ENCODE data around the gene ZNRD2. TPM values are rescaled to one million over a fixed set of nuclear protein-coding genes. Genes with fewer than 3 reads are reported as not detected.

Gene ZNRD2
- total RNA-seq, 1 experiment from 2014 or later, result 70.9 TPM

DNA sequence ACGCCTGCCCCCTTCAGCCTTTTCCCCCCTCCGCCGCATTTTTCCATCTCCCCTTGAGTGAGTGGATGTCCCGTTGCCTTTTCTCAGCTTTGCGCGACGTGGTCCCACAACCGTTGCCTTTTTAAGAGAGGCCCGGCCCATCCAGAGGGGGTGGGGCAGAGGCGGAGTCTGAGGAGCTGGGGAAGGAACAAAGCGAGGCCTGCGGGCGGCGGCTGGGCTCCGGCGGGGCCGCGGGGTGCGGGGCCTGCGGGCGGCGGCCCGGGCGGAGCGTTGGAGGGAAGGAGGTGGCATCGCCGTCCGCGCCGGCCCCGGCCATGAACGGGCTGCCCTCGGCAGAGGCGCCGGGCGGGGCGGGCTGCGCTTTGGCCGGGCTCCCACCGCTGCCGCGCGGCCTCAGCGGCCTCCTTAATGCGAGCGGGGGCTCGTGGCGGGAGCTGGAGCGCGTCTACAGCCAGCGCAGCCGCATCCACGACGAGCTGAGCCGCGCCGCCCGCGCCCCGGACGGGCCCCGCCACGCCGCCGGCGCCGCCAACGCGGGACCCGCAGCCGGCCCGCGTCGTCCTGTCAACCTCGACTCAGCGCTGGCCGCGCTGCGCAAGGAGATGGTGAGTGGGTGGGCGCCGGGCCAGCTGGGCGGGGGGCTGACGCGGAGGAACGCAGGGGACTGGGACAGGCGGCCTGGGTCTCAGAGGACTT lies 2.2 kb downstream of the ZNRD2 start, which contains the start of gene FAM89B (continued):
- TF ChIP-seq, protein P1, sequence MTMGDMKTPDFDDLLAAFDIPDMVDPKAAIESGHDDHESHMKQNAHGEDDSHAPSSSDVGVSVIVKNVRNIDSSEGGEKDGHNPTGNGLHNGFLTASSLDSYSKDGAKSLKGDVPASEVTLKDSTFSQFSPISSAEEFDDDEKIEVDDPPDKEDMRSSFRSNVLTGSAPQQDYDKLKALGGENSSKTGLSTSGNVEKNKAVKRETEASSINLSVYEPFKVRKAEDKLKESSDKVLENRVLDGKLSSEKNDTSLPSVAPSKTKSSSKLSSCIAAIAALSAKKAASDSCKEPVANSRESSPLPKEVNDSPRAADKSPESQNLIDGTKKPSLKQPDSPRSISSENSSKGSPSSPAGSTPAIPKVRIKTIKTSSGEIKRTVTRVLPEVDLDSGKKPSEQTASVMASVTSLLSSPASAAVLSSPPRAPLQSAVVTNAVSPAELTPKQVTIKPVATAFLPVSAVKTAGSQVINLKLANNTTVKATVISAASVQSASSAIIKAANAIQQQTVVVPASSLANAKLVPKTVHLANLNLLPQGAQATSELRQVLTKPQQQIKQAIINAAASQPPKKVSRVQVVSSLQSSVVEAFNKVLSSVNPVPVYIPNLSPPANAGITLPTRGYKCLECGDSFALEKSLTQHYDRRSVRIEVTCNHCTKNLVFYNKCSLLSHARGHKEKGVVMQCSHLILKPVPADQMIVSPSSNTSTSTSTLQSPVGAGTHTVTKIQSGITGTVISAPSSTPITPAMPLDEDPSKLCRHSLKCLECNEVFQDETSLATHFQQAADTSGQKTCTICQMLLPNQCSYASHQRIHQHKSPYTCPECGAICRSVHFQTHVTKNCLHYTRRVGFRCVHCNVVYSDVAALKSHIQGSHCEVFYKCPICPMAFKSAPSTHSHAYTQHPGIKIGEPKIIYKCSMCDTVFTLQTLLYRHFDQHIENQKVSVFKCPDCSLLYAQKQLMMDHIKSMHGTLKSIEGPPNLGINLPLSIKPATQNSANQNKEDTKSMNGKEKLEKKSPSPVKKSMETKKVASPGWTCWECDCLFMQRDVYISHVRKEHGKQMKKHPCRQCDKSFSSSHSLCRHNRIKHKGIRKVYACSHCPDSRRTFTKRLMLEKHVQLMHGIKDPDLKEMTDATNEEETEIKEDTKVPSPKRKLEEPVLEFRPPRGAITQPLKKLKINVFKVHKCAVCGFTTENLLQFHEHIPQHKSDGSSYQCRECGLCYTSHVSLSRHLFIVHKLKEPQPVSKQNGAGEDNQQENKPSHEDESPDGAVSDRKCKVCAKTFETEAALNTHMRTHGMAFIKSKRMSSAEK (CRISPR knock-in tag; IDR thresholded peaks at IDR 0.05; ENCODE audit: borderline replicate concordance), result 0 out of 2 replicates have a peak, but pooled peaks have one; percentile 37
- 0 out of 2 replicates have a peak, but pooled peaks have one; percentile 19 for TF ChIP-seq ETV6 (CRISPR knock-in tag; IDR thresholded peaks at IDR 0.05)
- TF ChIP-seq NR2C2 (CRISPR knock-in tag; IDR thresholded peaks at IDR 0.05), result no peak
- TF ChIP-seq FOXP4 (CRISPR knock-in tag; IDR thresholded peaks at IDR 0.05), result no peak
- TF ChIP-seq ZNF423 (CRISPR knock-in tag; IDR thresholded peaks at IDR 0.05), result no peak
- no peak for TF ChIP-seq OVOL2 (CRISPR knock-in tag; IDR thresholded peaks at IDR 0.05; ENCODE audit: borderline replicate concordance)
- TF ChIP-seq CREM (CRISPR knock-in tag; IDR thresholded peaks at IDR 0.05), result no peak
- TF ChIP-seq RORB (CRISPR knock-in tag; IDR thresholded peaks at IDR 0.05), result no peak
- TF ChIP-seq ATF2 (CRISPR knock-in tag; IDR thresholded peaks at IDR 0.05; ENCODE audit: borderline replicate concordance, low read depth), result no peak
- TF ChIP-seq, protein P2, sequence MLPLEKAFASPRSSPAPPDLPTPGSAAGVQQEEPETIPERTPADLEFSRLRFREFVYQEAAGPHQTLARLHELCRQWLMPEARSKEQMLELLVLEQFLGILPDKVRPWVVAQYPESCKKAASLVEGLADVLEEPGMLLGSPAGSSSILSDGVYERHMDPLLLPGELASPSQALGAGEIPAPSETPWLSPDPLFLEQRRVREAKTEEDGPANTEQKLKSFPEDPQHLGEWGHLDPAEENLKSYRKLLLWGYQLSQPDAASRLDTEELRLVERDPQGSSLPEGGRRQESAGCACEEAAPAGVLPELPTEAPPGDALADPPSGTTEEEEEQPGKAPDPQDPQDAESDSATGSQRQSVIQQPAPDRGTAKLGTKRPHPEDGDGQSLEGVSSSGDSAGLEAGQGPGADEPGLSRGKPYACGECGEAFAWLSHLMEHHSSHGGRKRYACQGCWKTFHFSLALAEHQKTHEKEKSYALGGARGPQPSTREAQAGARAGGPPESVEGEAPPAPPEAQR (CRISPR knock-in tag; IDR thresholded peaks at IDR 0.05), result no peak
- TF ChIP-seq ZNF138 (CRISPR knock-in tag; conservative IDR thresholded peaks at IDR 0.05), result no peak
- TF ChIP-seq ZNF219 (CRISPR knock-in tag; IDR thresholded peaks at IDR 0.05; ENCODE audit: borderline replicate concordance), result no peak
- TF ChIP-seq GRHL2 (CRISPR knock-in tag; IDR thresholded peaks at IDR 0.05; ENCODE audit: insufficient replicate concordance, severe bottlenecking), result no peak
- TF ChIP-seq, protein P3, sequence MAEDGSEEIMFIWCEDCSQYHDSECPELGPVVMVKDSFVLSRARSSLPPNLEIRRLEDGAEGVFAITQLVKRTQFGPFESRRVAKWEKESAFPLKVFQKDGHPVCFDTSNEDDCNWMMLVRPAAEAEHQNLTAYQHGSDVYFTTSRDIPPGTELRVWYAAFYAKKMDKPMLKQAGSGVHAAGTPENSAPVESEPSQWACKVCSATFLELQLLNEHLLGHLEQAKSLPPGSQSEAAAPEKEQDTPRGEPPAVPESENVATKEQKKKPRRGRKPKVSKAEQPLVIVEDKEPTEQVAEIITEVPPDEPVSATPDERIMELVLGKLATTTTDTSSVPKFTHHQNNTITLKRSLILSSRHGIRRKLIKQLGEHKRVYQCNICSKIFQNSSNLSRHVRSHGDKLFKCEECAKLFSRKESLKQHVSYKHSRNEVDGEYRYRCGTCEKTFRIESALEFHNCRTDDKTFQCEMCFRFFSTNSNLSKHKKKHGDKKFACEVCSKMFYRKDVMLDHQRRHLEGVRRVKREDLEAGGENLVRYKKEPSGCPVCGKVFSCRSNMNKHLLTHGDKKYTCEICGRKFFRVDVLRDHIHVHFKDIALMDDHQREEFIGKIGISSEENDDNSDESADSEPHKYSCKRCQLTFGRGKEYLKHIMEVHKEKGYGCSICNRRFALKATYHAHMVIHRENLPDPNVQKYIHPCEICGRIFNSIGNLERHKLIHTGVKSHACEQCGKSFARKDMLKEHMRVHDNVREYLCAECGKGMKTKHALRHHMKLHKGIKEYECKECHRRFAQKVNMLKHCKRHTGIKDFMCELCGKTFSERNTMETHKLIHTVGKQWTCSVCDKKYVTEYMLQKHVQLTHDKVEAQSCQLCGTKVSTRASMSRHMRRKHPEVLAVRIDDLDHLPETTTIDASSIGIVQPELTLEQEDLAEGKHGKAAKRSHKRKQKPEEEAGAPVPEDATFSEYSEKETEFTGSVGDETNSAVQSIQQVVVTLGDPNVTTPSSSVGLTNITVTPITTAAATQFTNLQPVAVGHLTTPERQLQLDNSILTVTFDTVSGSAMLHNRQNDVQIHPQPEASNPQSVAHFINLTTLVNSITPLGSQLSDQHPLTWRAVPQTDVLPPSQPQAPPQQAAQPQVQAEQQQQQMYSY (CRISPR knock-in tag; IDR thresholded peaks at IDR 0.05), result no peak
- TF ChIP-seq TP53 (CRISPR knock-in tag; IDR thresholded peaks at IDR 0.05), result peak; percentile 45; the same call in 1 of the 2 replicates
- TF ChIP-seq SP1 (CRISPR knock-in tag; conservative IDR thresholded peaks at IDR 0.05), result peak; percentile 73; the same call in 1 of the 2 replicates
- no peak for TF ChIP-seq TEAD1 (CRISPR knock-in tag; IDR thresholded peaks at IDR 0.05)
- no peak for TF ChIP-seq ATF3 (CRISPR knock-in tag; conservative IDR thresholded peaks at IDR 0.05)
- TF ChIP-seq FOXJ3 (CRISPR knock-in tag; IDR thresholded peaks at IDR 0.05; ENCODE audit: borderline replicate concordance), result no peak
- TF ChIP-seq RELA (CRISPR knock-in tag; IDR thresholded peaks at IDR 0.05; ENCODE audit: borderline replicate concordance), result no peak
- no peak for TF ChIP-seq ESRRA (CRISPR knock-in tag; IDR thresholded peaks at IDR 0.05; ENCODE audit: borderline replicate concordance)
- TF ChIP-seq NFE2L1 (CRISPR knock-in tag; IDR thresholded peaks at IDR 0.05), result no peak
- TF ChIP-seq, protein P4, sequence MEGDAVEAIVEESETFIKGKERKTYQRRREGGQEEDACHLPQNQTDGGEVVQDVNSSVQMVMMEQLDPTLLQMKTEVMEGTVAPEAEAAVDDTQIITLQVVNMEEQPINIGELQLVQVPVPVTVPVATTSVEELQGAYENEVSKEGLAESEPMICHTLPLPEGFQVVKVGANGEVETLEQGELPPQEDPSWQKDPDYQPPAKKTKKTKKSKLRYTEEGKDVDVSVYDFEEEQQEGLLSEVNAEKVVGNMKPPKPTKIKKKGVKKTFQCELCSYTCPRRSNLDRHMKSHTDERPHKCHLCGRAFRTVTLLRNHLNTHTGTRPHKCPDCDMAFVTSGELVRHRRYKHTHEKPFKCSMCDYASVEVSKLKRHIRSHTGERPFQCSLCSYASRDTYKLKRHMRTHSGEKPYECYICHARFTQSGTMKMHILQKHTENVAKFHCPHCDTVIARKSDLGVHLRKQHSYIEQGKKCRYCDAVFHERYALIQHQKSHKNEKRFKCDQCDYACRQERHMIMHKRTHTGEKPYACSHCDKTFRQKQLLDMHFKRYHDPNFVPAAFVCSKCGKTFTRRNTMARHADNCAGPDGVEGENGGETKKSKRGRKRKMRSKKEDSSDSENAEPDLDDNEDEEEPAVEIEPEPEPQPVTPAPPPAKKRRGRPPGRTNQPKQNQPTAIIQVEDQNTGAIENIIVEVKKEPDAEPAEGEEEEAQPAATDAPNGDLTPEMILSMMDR (IDR thresholded peaks at IDR 0.05), result peak; percentile 8; the same call in 1 of the 2 replicates
- TF ChIP-seq JAZF1 (CRISPR knock-in tag; IDR thresholded peaks at IDR 0.05), result no peak
- TF ChIP-seq PRRX2 (CRISPR knock-in tag; IDR thresholded peaks at IDR 0.05), result no peak
